Esophagus squamous epithelium (tissue), 4 donors: ENCODE data around the gene KCNG2.

ENCODE experiments used
- CTCF ChIP-seq, 6 experiments: fragments of 450-650 bp in 4 of 6; fragments of 200-600 bp in 2 of 6; sonication (generic) in 2 of 6; IDR thresholded peaks; one replicate each; pipeline ENCODE4 v1.5.1; 2016 to 2019; ENCODE audit warnings: antibody characterized with exemption in 6 of 6, mild to moderate bottlenecking in 4 of 6, moderate library complexity in 4 of 6
- POLR2A ChIP-seq, 4 donors: fragments of 450-650 bp; IDR thresholded peaks; one replicate each; pipeline ENCODE4 v1.6.1; 2017; ENCODE audit warnings: antibody characterized with exemption in 4 of 4, mild to moderate bottlenecking in 4 of 4, moderate library complexity in 3 of 4

- TF ChIP-seq CTCF (IDR thresholded peaks at IDR 0.05) (no peak), POLR2A (IDR thresholded peaks at IDR 0.05) (no peak)
These were observed 137.4 kb downstream of the KCNG2 start for GRCh38 chr18:79935098-79935480.
